Activated CD4-positive, alpha-beta T cell treated with anti-CD3 and anti-CD28 coated beads for 36 hours (primary cell): ENCODE measurements around the gene GPATCH11. TPM values are rescaled to one million over a fixed set of nuclear protein-coding genes. Genes with fewer than 3 reads are reported as not detected.

ENCODE experiments used
- ATAC-seq: fragments of 200-7000 bp; cut with Tn5 transposase; one replicate; pipeline ENCODE4 v1.10.0; 2021; ENCODE audit warnings: mild to moderate bottlenecking, moderate library complexity
- CTCF ChIA-PET: fragments of 350-600 bp; sonication (Branson Sonifier 250); formaldehyde crosslinking; loops from one replicate; lab custom pipeline; 2021; ENCODE audit warnings: antibody characterized with exemption; lab: Charles Lee
- POLR2A ChIA-PET: fragments of 350-600 bp; sonication (Branson Sonifier 250); formaldehyde crosslinking; loops from one replicate; lab custom pipeline; 2021; ENCODE audit warnings: antibody characterized with exemption, inconsistent platforms; lab: Charles Lee
- DNase-seq: peaks from one replicate; pipeline ENCODE4 v3.0.0-alpha.2; 2020
- H3K27ac Mint-ChIP-seq: one replicate; pipeline ENCODE4 v1.8.0; 2021; ENCODE audit warnings: mixed read lengths
- H3K27me3 Mint-ChIP-seq: one replicate; pipeline ENCODE4 v1.8.0; 2021; ENCODE audit warnings: mixed read lengths
- H3K36me3 Mint-ChIP-seq: one replicate; pipeline ENCODE4 v1.8.0; 2021; ENCODE audit warnings: low read depth, mixed read lengths
- H3K4me1 Mint-ChIP-seq: one replicate; pipeline ENCODE4 v1.8.0; 2021; ENCODE audit warnings: mixed read lengths
- H3K4me3 Mint-ChIP-seq: one replicate; pipeline ENCODE4 v1.8.0; 2021; ENCODE audit warnings: mild to moderate bottlenecking, moderate library complexity, mixed read lengths
- H3K9me3 Mint-ChIP-seq: one replicate; pipeline ENCODE4 v1.8.0; 2021; ENCODE audit warnings: low read depth, mixed read lengths
- intact Hi-C, 2 experiments: fragments of 100-400 bp; cut with DNase I in 1 of 2; cut with micrococcal nuclease in 1 of 2; formaldehyde crosslinking; loops; one replicate each; pipeline versions ENCODE4 v1.14.2 to v1.15.1; 2022 to 2024; cut with DNase I, micrococcal nuclease
- total RNA-seq, 2 experiments: library from RNA; stranded (reverse); gene quantifications; one replicate each; pipeline ENCODE4 v1.2.3, GENCODE V29; 2021

GPATCH11 gene
- total RNA-seq: 10 to 100 TPM in 1 of 2 experiments, 1 to 10 TPM in 1; 9.6 to 10.0 TPM

GRCh38 chr2:37083873-37084794 is at the start of gene GPATCH11, which contains the start of gene HEATR5B:
GPATCH11 (plus strand) TSS chr2:37084518; CDS start chr2:37088382, 3,864 bp downstream.
HEATR5B (minus strand) TSS chr2:37084372; CDS start chr2:37083414, 958 bp downstream.
- Mint-ChIP-seq H3K9me3 (no peaks in the 10 kb centered on the region), H3K4me3 (no peak within 1 kb of the TSS), H3K4me1 (peaks cover 44% of the 10 kb centered on the region), H3K27me3 (no peaks in the 10 kb centered on the region), H3K36me3 (peaks cover 27% of the 10 kb centered on the region), H3K27ac (no peak within 1 kb of the TSS)
- peak; percentile 89 for ATAC-seq
- ChIA-PET CTCF (interaction anchor here (0.6 kb wide), 1 partner anchor 36 kb away, joined by 4 read pairs; no protein-coding TSS in a partner anchor), POLR2A (interaction anchor here (0.7 kb wide), 1 partner anchor 993 kb away, joined by 3 read pairs; no protein-coding TSS in a partner anchor)
- intact Hi-C loops: loop anchor here (1.0 to 2.0 kb wide), 5 partner anchors 73 to 1667 kb away; partner anchors contain the start of genes CEBPZ (in 2 of the 2), NDUFAF7 (in 2 of the 2), STRN (in 2 of the 2) and SRSF7 (in 1 of the 2)
- peak; percentile 94 for DNase-seq

- POLR2A ChIA-PET: no interaction called here
- ATAC-seq (no peak), DNase-seq (no peak)
- intact Hi-C loops: no loop called here
- Mint-ChIP-seq H3K27ac (no peak overlapping the region), H3K4me3 (no peak overlapping the region), H3K4me1 (no peaks in the 10 kb centered on the region), H3K27me3 (no peaks in the 10 kb centered on the region), H3K36me3 (peaks cover 13% of the 10 kb centered on the region), H3K9me3 (no peaks in the 10 kb centered on the region)
- CTCF ChIA-PET: no interaction called here
Observed at GRCh38 chr2:37037771-37038170, 46.5 kb upstream of the GPATCH11 start.

- Mint-ChIP-seq H3K4me3 (no peak overlapping the region), H3K27me3 (no peaks in the 10 kb centered on the region), H3K27ac (no peak overlapping the region), H3K36me3 (peaks cover 15% of the 10 kb centered on the region), H3K4me1 (no peaks in the 10 kb centered on the region), H3K9me3 (no peaks in the 10 kb centered on the region)
- DNase-seq (no peak), ATAC-seq (no peak)
- intact Hi-C loops: no loop called here
- ChIA-PET POLR2A (no interaction called here), CTCF (interaction anchor here (0.9 kb wide), 1 partner anchor 11 kb away, joined by 3 read pairs; no protein-coding TSS in a partner anchor)
Observed at GRCh38 chr2:37039580-37039979, 44.7 kb upstream of the GPATCH11 start.

GRCh38 chr2:37052600-37053332 is 31.6 kb upstream of the GPATCH11 start:
- H3K4me1 Mint-ChIP-seq: no peaks in the 10 kb centered on the region
- H3K4me3 Mint-ChIP-seq: no peak overlapping the region
- peaks cover 34% of the 10 kb centered on the region for H3K36me3 Mint-ChIP-seq
- no peaks in the 10 kb centered on the region for H3K27me3 Mint-ChIP-seq
- CTCF ChIA-PET: interaction anchor here (0.6 to 1.0 kb wide), 2 partner anchors 10 to 900 kb away, joined by 3 read pairs; no protein-coding TSS in a partner anchor
- H3K9me3 Mint-ChIP-seq: no peaks in the 10 kb centered on the region
- DNase-seq: no peak
- intact Hi-C loops: no loop called here
- no peak for ATAC-seq
- POLR2A ChIA-PET: no interaction called here
- H3K27ac Mint-ChIP-seq: no peak overlapping the region

- Mint-ChIP-seq H3K4me3 (no peak overlapping the region), H3K27ac (no peak overlapping the region), H3K4me1 (peaks cover 4% of the 10 kb centered on the region), H3K36me3 (peaks cover 30% of the 10 kb centered on the region), H3K9me3 (no peaks in the 10 kb centered on the region), H3K27me3 (no peaks in the 10 kb centered on the region)
- no peak for ATAC-seq
- no peak for DNase-seq
- ChIA-PET POLR2A (no interaction called here), CTCF (interaction anchor here (0.6 kb wide), 1 partner anchor 13 kb away, joined by 3 read pairs; no protein-coding TSS in a partner anchor)
- intact Hi-C loops: no loop called here
Observed at GRCh38 chr2:37059841-37060240, 24.5 kb upstream of the GPATCH11 start.

GRCh38 chr2:37060446-37060845 is 23.9 kb upstream of the GPATCH11 start:
- CTCF ChIA-PET: interaction anchor here (0.6 kb wide), 1 partner anchor 12 kb away, joined by 3 read pairs; no protein-coding TSS in a partner anchor

GRCh38 chr2:37061013-37061711 is 23.2 kb upstream of the GPATCH11 start:
- CTCF ChIA-PET: no interaction called here
- no peak for ATAC-seq
- intact Hi-C loops: no loop called here
- Mint-ChIP-seq H3K4me1 (peaks cover 4% of the 10 kb centered on the region), H3K4me3 (no peak overlapping the region), H3K27me3 (no peaks in the 10 kb centered on the region), H3K9me3 (no peaks in the 10 kb centered on the region), H3K27ac (no peak overlapping the region), H3K36me3 (peaks cover 32% of the 10 kb centered on the region)
- POLR2A ChIA-PET: no interaction called here
- DNase-seq: no peak

More at GRCh38 chr2:37060446-37060845, 23.9 kb upstream of the GPATCH11 start:
- DNase-seq: no peak
- H3K36me3 Mint-ChIP-seq: peaks cover 30% of the 10 kb centered on the region
- no peak overlapping the region for H3K4me3 Mint-ChIP-seq
- POLR2A ChIA-PET: no interaction called here
- intact Hi-C loops: no loop called here
- no peak for ATAC-seq
- peaks cover 4% of the 10 kb centered on the region for H3K4me1 Mint-ChIP-seq
- H3K9me3 Mint-ChIP-seq: no peaks in the 10 kb centered on the region
- H3K27ac Mint-ChIP-seq: no peak overlapping the region
- no peaks in the 10 kb centered on the region for H3K27me3 Mint-ChIP-seq

GRCh38 chr2:37061776-37062175 is 22.5 kb upstream of the GPATCH11 start:
- H3K27me3 Mint-ChIP-seq: no peaks in the 10 kb centered on the region
- ChIA-PET POLR2A (no interaction called here), CTCF (no interaction called here)
- no peak for DNase-seq
- intact Hi-C loops: no loop called here
- no peak for ATAC-seq
- no peaks in the 10 kb centered on the region for H3K9me3 Mint-ChIP-seq
- no peak overlapping the region for H3K27ac Mint-ChIP-seq
- peaks cover 29% of the 10 kb centered on the region for H3K36me3 Mint-ChIP-seq
- peaks cover 4% of the 10 kb centered on the region for H3K4me1 Mint-ChIP-seq
- no peak overlapping the region for H3K4me3 Mint-ChIP-seq

GRCh38 chr2:37068686-37069085 is 15.6 kb upstream of the GPATCH11 start:
- no peak overlapping the region for H3K27ac Mint-ChIP-seq
- no peak overlapping the region for H3K4me3 Mint-ChIP-seq
- H3K36me3 Mint-ChIP-seq: peaks cover 16% of the 10 kb centered on the region
- peaks cover 11% of the 10 kb centered on the region for H3K4me1 Mint-ChIP-seq
- no peak for DNase-seq
- H3K27me3 Mint-ChIP-seq: no peaks in the 10 kb centered on the region
- intact Hi-C loops: no loop called here
- H3K9me3 Mint-ChIP-seq: no peaks in the 10 kb centered on the region
- CTCF ChIA-PET: interaction anchor here (1.2 to 1.7 kb wide), 2 partner anchors 14 to 154 kb away, joined by 3 to 4 read pairs; no protein-coding TSS in a partner anchor
- POLR2A ChIA-PET: no interaction called here
- no peak for ATAC-seq

GRCh38 chr2:37070931-37071330 is 13.4 kb upstream of the GPATCH11 start:
- DNase-seq (no peak), ATAC-seq (no peak)
- Mint-ChIP-seq H3K27ac (no peak overlapping the region), H3K4me1 (peaks cover 15% of the 10 kb centered on the region), H3K9me3 (no peaks in the 10 kb centered on the region), H3K36me3 (peaks cover 25% of the 10 kb centered on the region), H3K4me3 (no peak overlapping the region), H3K27me3 (no peaks in the 10 kb centered on the region)
- CTCF ChIA-PET: interaction anchor here (0.9 kb wide), 1 partner anchor 26 kb away, joined by 3 read pairs; no protein-coding TSS in a partner anchor
- POLR2A ChIA-PET: no interaction called here
- intact Hi-C loops: no loop called here
